ENCODE measurements around the gene PARN. TPM values are rescaled to one million over a fixed set of nuclear protein-coding genes. Genes with fewer than 3 reads are reported as not detected.

The PARN gene
- total and polyA plus RNA-seq, 2 experiments from 2014 or later: 32.5 to 61.3 TPM

DNA sequence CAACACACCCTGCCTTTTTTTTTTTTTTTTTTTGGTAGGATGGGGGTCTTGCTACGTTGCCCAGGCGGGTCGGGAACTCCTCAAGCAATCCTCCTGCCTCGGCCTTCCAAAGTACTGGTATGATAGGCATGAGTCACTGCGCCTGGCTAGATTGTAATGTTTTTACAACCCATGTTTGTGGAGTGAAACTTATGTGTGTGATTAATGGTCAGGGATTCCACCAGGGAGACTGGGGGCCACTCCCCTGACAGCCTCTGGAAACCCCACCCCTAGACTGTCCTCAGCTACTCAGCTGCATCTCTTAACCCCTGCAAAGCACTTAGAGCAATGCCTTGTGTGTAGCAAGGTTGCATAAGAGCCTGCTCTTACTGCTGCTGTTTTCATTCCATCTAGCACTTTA lies 220.5 kb downstream of the PARN start (continued):
- no peak for TF ChIP-seq JUNB (IDR thresholded peaks at IDR 0.05; ENCODE audit: unreplicated experiment)
- TF ChIP-seq REST (IDR thresholded peaks at IDR 0.05; ENCODE audit: unreplicated experiment): no peak
- no peak for TF ChIP-seq NANOG (IDR thresholded peaks at IDR 0.05; ENCODE audit: borderline replicate concordance)
- TF ChIP-seq ETS1 (IDR thresholded peaks at IDR 0.05): no peak
- no peak for TF ChIP-seq EZH2phosphoT487 (IDR thresholded peaks at IDR 0.05; ENCODE audit: unreplicated experiment)
- TF ChIP-seq ZNF114 (CRISPR knock-in tag; IDR thresholded peaks at IDR 0.05): no peak

DNA sequence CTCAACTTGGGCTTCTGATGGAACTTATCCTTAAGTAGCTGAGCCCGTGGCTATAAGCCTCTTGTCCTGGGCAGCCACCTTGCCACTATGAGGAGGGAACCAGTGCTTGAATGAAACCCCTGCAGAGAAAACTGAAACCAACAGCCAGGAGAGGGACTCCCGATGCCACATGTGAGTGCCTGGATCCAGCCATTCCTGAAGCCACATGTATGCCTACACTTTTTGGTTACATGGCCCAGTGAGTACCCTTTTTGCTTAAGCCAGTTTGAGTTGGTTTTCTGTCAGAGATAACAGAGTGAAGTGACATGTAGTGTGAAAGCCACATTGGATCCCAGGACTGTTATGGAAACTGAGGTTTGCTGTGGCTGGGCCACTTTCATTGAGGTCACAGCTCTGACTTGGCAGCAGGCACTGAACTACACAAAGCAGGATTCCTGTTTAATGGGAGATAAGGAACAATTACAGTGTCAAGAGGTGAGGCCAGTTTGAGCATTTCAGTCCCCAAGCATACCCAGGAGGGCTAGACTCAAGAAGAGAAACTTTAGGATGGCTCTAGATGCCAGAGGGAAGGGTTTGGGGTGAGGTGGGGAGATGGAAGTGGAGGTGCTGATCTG lies 222.2 kb downstream of the PARN start:
- peaks cover 6% of the 10 kb centered on the region for H3K27me3 Mint-ChIP-seq (ENCODE audit: insufficient read depth, low read depth, poor library complexity)
- no peak overlapping the region for H2AFZ ChIP-seq
- H4K20me1 ChIP-seq (replicated peaks; ENCODE audit: insufficient read depth): no peaks in the 10 kb centered on the region
- no peaks in the 10 kb centered on the region for H3K4me1 ChIP-seq (ENCODE audit: insufficient read depth)
- no peak for DNase-seq (ENCODE audit: low spot score)
- H3K36me3 ChIP-seq (ENCODE audit: insufficient read depth): no peaks in the 10 kb centered on the region
- H3K36me3 Mint-ChIP-seq (ENCODE audit: low read depth): no peaks in the 10 kb centered on the region
- no peak overlapping the region for H3K4me2 ChIP-seq
- no peaks in the 10 kb centered on the region for H3F3A ChIP-seq (replicated peaks; ENCODE audit: low read depth)
- no peak overlapping the region for H3K4me3 ChIP-seq
- H3K4me3 Mint-ChIP-seq: no peak overlapping the region
- no peak for ATAC-seq
- no peak overlapping the region for H3K27ac ChIP-seq (ENCODE audit: low read depth)
- no peaks in the 10 kb centered on the region for H3K27me3 ChIP-seq (ENCODE audit: insufficient read depth)
- H3K9me2 ChIP-seq (ENCODE audit: insufficient read depth): no peaks in the 10 kb centered on the region
- H3K79me2 ChIP-seq (replicated peaks; ENCODE audit: insufficient read depth): no peaks in the 10 kb centered on the region
- no peak overlapping the region for H3K27ac Mint-ChIP-seq
- no peaks in the 10 kb centered on the region for H3K9me3 Mint-ChIP-seq
- TF ChIP-seq JUNB (IDR thresholded peaks at IDR 0.05; ENCODE audit: unreplicated experiment): no peak
- TF ChIP-seq ETS1 (IDR thresholded peaks at IDR 0.05): no peak
- no peak for TF ChIP-seq STAT1 (IDR thresholded peaks at IDR 0.05; ENCODE audit: unreplicated experiment)
- TF ChIP-seq CREB1 (CRISPR knock-in tag; IDR thresholded peaks at IDR 0.05; ENCODE audit: low read depth): no peak
- TF ChIP-seq EZH2phosphoT487 (IDR thresholded peaks at IDR 0.05; ENCODE audit: unreplicated experiment): no peak
- H3K4me1 Mint-ChIP-seq: no peaks in the 10 kb centered on the region; the same call in 2 of the 3 replicates

Data from GM23338 (cell line).